ENCODE results near the gene CEP85. TPM values are rescaled to one million over a fixed set of nuclear protein-coding genes. Genes with fewer than 3 reads are reported as not detected.

CEP85 gene
- total RNA-seq, 1 donor from 2014 or later, result 10.5 TPM

GRCh38 chr1:26279456-26280332, 45.7 kb downstream of the CEP85 start, which contains the start of gene SH3BGRL3:
TSS of gene SH3BGRL3 (plus strand) at chr1:26280086. CDS start at chr1:26280156, 70 bp downstream.
- H3K27me3 ChIP-seq (ENCODE audit: insufficient read depth, low read length), result no peaks in the 10 kb centered on the region
- H3K79me2 ChIP-seq (ENCODE audit: insufficient read depth, low read length), result peaks cover 48% of the 10 kb centered on the region
- peak within 1 kb of the TSS; percentile 86 for H3K27ac ChIP-seq (ENCODE audit: low read depth, low read length)
- peak within 1 kb of the TSS; percentile 91 for H3K27ac Mint-ChIP-seq (ENCODE audit: unreplicated experiment)
- H3K27me3 Mint-ChIP-seq (ENCODE audit: low read depth, unreplicated experiment), result no peaks in the 10 kb centered on the region
- peak within 1 kb of the TSS; percentile 97 for H3K4me2 ChIP-seq (ENCODE audit: low read length)
- peak; percentile 71 for DNase-seq (ENCODE audit: low read depth)
- H3K9ac ChIP-seq (ENCODE audit: low read length), result peak within 1 kb of the TSS; percentile 85
- peaks cover 85% of the 10 kb centered on the region for H3K4me1 ChIP-seq (ENCODE audit: insufficient read depth, low read length)
- peaks cover 46% of the 10 kb centered on the region for H4K20me1 ChIP-seq (ENCODE audit: insufficient read depth, low read length)
- no peak for FAIRE-seq
- TF ChIP-seq EZH2 (IDR thresholded peaks at IDR 0.05; ENCODE audit: insufficient read depth, low read length) (no peak), CTCF (IDR thresholded peaks at IDR 0.05; ENCODE audit: insufficient read depth, low read depth, low read length) (peak; percentile 30)
- H3K4me3 ChIP-seq (ENCODE audit: insufficient read depth, low read depth, low read length), result peak within 1 kb of the TSS; percentile 73
- peaks cover 70% of the 10 kb centered on the region for H3K4me1 Mint-ChIP-seq (ENCODE audit: low read depth, unreplicated experiment)
- peak within 1 kb of the TSS; percentile 73 for H2AFZ ChIP-seq (ENCODE audit: low read depth, low read length)
- H3K4me3 Mint-ChIP-seq (ENCODE audit: unreplicated experiment), result peak within 1 kb of the TSS; percentile 89
- H3K36me3 ChIP-seq (ENCODE audit: insufficient read depth, low read length), result peaks cover 16% of the 10 kb centered on the region
- H3K9me3 Mint-ChIP-seq (ENCODE audit: unreplicated experiment), result no peaks in the 10 kb centered on the region
- H3K9me3 ChIP-seq (ENCODE audit: insufficient read depth, low read depth, low read length), result no peaks in the 10 kb centered on the region
- peaks cover 11% of the 10 kb centered on the region for H3K36me3 Mint-ChIP-seq (ENCODE audit: low read depth, unreplicated experiment)

- TF ChIP-seq CTCF (IDR thresholded peaks at IDR 0.05; ENCODE audit: insufficient read depth, low read depth, low read length) (no peak), EZH2 (IDR thresholded peaks at IDR 0.05; ENCODE audit: insufficient read depth, low read length) (no peak)
These were observed 46.5 kb downstream of the CEP85 start for GRCh38 chr1:26280333-26281042.

More at GRCh38 chr1:26280333-26281042, 46.5 kb downstream of the CEP85 start:
- peak overlapping the region; percentile 97 for H3K4me2 ChIP-seq (ENCODE audit: low read length)
- Mint-ChIP-seq H3K9me3 (ENCODE audit: unreplicated experiment) (no peaks in the 10 kb centered on the region), H3K36me3 (ENCODE audit: low read depth, unreplicated experiment) (peaks cover 11% of the 10 kb centered on the region), H3K4me1 (ENCODE audit: low read depth, unreplicated experiment) (peaks cover 67% of the 10 kb centered on the region), H3K27me3 (ENCODE audit: low read depth, unreplicated experiment) (no peaks in the 10 kb centered on the region), H3K27ac (ENCODE audit: unreplicated experiment) (peak overlapping the region; percentile 75), H3K4me3 (ENCODE audit: unreplicated experiment) (peak overlapping the region; percentile 89)
- no peaks in the 10 kb centered on the region for H3K9me3 ChIP-seq (ENCODE audit: insufficient read depth, low read depth, low read length)
- peak overlapping the region; percentile 73 for H3K4me3 ChIP-seq (ENCODE audit: insufficient read depth, low read depth, low read length)
- peak overlapping the region; percentile 85 for H3K9ac ChIP-seq (ENCODE audit: low read length)
- no peaks in the 10 kb centered on the region for H3K27me3 ChIP-seq (ENCODE audit: insufficient read depth, low read length)
- H2AFZ ChIP-seq (ENCODE audit: low read depth, low read length), result no peak overlapping the region
- H3K4me1 ChIP-seq (ENCODE audit: insufficient read depth, low read length), result peaks cover 86% of the 10 kb centered on the region
- H3K36me3 ChIP-seq (ENCODE audit: insufficient read depth, low read length), result peaks cover 16% of the 10 kb centered on the region
- peak overlapping the region; percentile 86 for H3K27ac ChIP-seq (ENCODE audit: low read depth, low read length)
- peaks cover 48% of the 10 kb centered on the region for H3K79me2 ChIP-seq (ENCODE audit: insufficient read depth, low read length)
- DNase-seq (ENCODE audit: low read depth), result peak; percentile 38
- peaks cover 46% of the 10 kb centered on the region for H4K20me1 ChIP-seq (ENCODE audit: insufficient read depth, low read length)
- no peak for FAIRE-seq
